Large intestine (tissue), 3 donors: ENCODE results near the gene RETSAT. TPM values are rescaled to one million over a fixed set of nuclear protein-coding genes. Genes with fewer than 3 reads are reported as not detected.
"Not testable (repeated sequence)": the region's sequence is repeated elsewhere in the genome, so short reads cannot be mapped to it uniquely, and the experiment has no call there.

Experiments
- DNase-seq, 2 donors: peaks; one replicate each; pipeline versions ENCODE4 v3.0.0 to v3.0.0-alpha.2; 2013
- H3K27ac ChIP-seq: one replicate; pipeline ENCODE4 v1.5.1; 2013; ENCODE audit warnings: low read length
- H3K27me3 ChIP-seq: 2 replicates; pipeline ENCODE4 v1.6.1; 2013; ENCODE audit warnings: low read length; ENCODE audit not compliant: control insufficient read depth, insufficient read depth
- H3K36me3 ChIP-seq: 2 replicates; pipeline ENCODE4 v1.6.1; 2013; ENCODE audit warnings: low read length; ENCODE audit not compliant: control insufficient read depth, insufficient read depth
- H3K4me1 ChIP-seq: one replicate; pipeline ENCODE4 v1.6.1; 2013; ENCODE audit warnings: low read length; ENCODE audit not compliant: control insufficient read depth, insufficient read depth
- H3K4me3 ChIP-seq: one replicate; pipeline ENCODE4 v1.5.1; 2013; ENCODE audit warnings: low read length
- H3K9me3 ChIP-seq: one replicate; pipeline ENCODE4 v1.6.1; 2013; ENCODE audit warnings: mild to moderate bottlenecking, low read depth, low read length, moderate library complexity; ENCODE audit not compliant: control insufficient read depth
- WGBS: methylation state at CpG from one replicate; pipeline ENCODE4 v1.1.5; 2013; ENCODE audit warnings: low lambda C conversion rate; ENCODE audit not compliant: insufficient coverage; 5-methylcytosine and 5-hydroxymethylcytosine counted together
- polyA plus RNA-seq: library from polyadenylated mRNA; unstranded; fragments of 120-200 nt; gene quantifications from one replicate; pipeline ENCODE4 v1.2.1, GENCODE V29; 2013

RETSAT gene
- polyA plus RNA-seq, 1 donor, result 56.8 TPM

GRCh38 chr2:85324639-85325465 is 29.5 kb downstream of the RETSAT start:
- Histone ChIP-seq H3K9me3 (no peaks in the 10 kb centered on the region), H3K4me3 (peak overlapping the region; percentile 82), H3K4me1 (peaks cover 32% of the 10 kb centered on the region), H3K27ac (peak overlapping the region; percentile 97), H3K27me3 (no peaks in the 10 kb centered on the region), H3K36me3 (peaks cover 48% of the 10 kb centered on the region)
- DNase-seq, result peak; percentile 88 to 97
- WGBS, result 0% methylated on average over 1 of the region's 10 CpGs

- no CpG with 5 or more reads among the region's 11 CpGs for WGBS
- H3K27me3 ChIP-seq, H3K4me3 ChIP-seq, H3K9me3 ChIP-seq, DNase-seq: not testable (repeated sequence)
- H3K4me1 ChIP-seq, result peaks cover 31% of the 10 kb centered on the region
- H3K27ac ChIP-seq, result peak overlapping the region; percentile 60
- H3K36me3 ChIP-seq, result peaks cover 54% of the 10 kb centered on the region
Observed at GRCh38 chr2:85323988-85324367, 30.4 kb downstream of the RETSAT start.

GRCh38 chr2:85323351-85323987 is 30.9 kb downstream of the RETSAT start:
- peaks cover 56% of the 10 kb centered on the region for H3K36me3 ChIP-seq
- H3K4me3 ChIP-seq, result no peak overlapping the region
- no peaks in the 10 kb centered on the region for H3K9me3 ChIP-seq
- H3K27ac ChIP-seq, result peak overlapping the region; percentile 60
- no CpG with 5 or more reads among the region's 9 CpGs for WGBS
- no peak for DNase-seq
- peaks cover 26% of the 10 kb centered on the region for H3K4me1 ChIP-seq
- no peaks in the 10 kb centered on the region for H3K27me3 ChIP-seq

GRCh38 chr2:85319796-85320195 is 34.5 kb downstream of the RETSAT start:
- Histone ChIP-seq H3K27ac (no peak overlapping the region), H3K36me3 (peaks cover 77% of the 10 kb centered on the region), H3K4me3 (no peak overlapping the region), H3K4me1 (peaks cover 19% of the 10 kb centered on the region), H3K27me3 (no peaks in the 10 kb centered on the region), H3K9me3 (no peaks in the 10 kb centered on the region)
- DNase-seq, result no peak
- 100% methylated on average over 2 of the region's 4 CpGs for WGBS

- Histone ChIP-seq H3K4me3 (no peak overlapping the region), H3K9me3 (no peaks in the 10 kb centered on the region), H3K27ac (no peak overlapping the region), H3K27me3 (no peaks in the 10 kb centered on the region), H3K4me1 (peaks cover 6% of the 10 kb centered on the region), H3K36me3 (peaks cover 79% of the 10 kb centered on the region)
- 100% methylated on average over 1 of the region's 11 CpGs for WGBS
- DNase-seq, result no peak
Observed at GRCh38 chr2:85318222-85319074, 35.9 kb downstream of the RETSAT start.

GRCh38 chr2:85315921-85316320 is 38.4 kb downstream of the RETSAT start:
- peaks cover 58% of the 10 kb centered on the region for H3K36me3 ChIP-seq
- no CpG with 5 or more reads among the region's 5 CpGs for WGBS

GRCh38 chr2:85314884-85315242 is 39.5 kb downstream of the RETSAT start:
- no CpG with 5 or more reads among the region's 10 CpGs for WGBS
- H3K36me3 ChIP-seq, result peaks cover 49% of the 10 kb centered on the region
- no peak overlapping the region for H3K4me3 ChIP-seq
- no peaks in the 10 kb centered on the region for H3K27me3 ChIP-seq
- H3K4me1 ChIP-seq, result no peaks in the 10 kb centered on the region
- DNase-seq, result peak; percentile 40 to 46
- no peaks in the 10 kb centered on the region for H3K9me3 ChIP-seq
- H3K27ac ChIP-seq, result no peak overlapping the region

More at GRCh38 chr2:85315921-85316320, 38.4 kb downstream of the RETSAT start:
- not testable (repeated sequence) for H3K27me3 ChIP-seq, H3K4me1 ChIP-seq, H3K27ac ChIP-seq, DNase-seq, H3K4me3 ChIP-seq, H3K9me3 ChIP-seq

- no peak for DNase-seq
- 92% methylated on average over 3 of the region's 7 CpGs for WGBS
- Histone ChIP-seq H3K9me3 (no peaks in the 10 kb centered on the region), H3K4me1 (peaks cover 19% of the 10 kb centered on the region), H3K27me3 (no peaks in the 10 kb centered on the region), H3K36me3 (peaks cover 47% of the 10 kb centered on the region), H3K27ac (no peak overlapping the region), H3K4me3 (no peak overlapping the region)
Observed at GRCh38 chr2:85312404-85312803, 41.9 kb downstream of the RETSAT start.

- no CpG with 5 or more reads among the region's 3 CpGs for WGBS
Observed at GRCh38 chr2:85310330-85310729, 44.0 kb downstream of the RETSAT start.

GRCh38 chr2:85309699-85310321 is 44.5 kb downstream of the RETSAT start:
- H3K36me3 ChIP-seq, result peaks cover 45% of the 10 kb centered on the region
- no CpG with 5 or more reads among the region's 19 CpGs for WGBS
- no peak overlapping the region for H3K27ac ChIP-seq
- H3K4me3 ChIP-seq, result no peak overlapping the region
- H3K4me1 ChIP-seq, result peaks cover 30% of the 10 kb centered on the region
- no peaks in the 10 kb centered on the region for H3K27me3 ChIP-seq
- no peak for DNase-seq
- no peaks in the 10 kb centered on the region for H3K9me3 ChIP-seq

More at GRCh38 chr2:85310330-85310729, 44.0 kb downstream of the RETSAT start:
- no peak overlapping the region for H3K4me3 ChIP-seq
- peaks cover 45% of the 10 kb centered on the region for H3K36me3 ChIP-seq
- H3K27ac ChIP-seq, result no peak overlapping the region
- H3K27me3 ChIP-seq, result no peaks in the 10 kb centered on the region
- H3K9me3 ChIP-seq, result no peaks in the 10 kb centered on the region
- H3K4me1 ChIP-seq, result peaks cover 30% of the 10 kb centered on the region
- no peak for DNase-seq
